Activated CD4-positive, CD25-positive, alpha-beta regulatory T cell (primary cell): ENCODE results near the gene ADGRL4.
"Not testable (repeated sequence)": the region's sequence is repeated elsewhere in the genome, so short reads cannot be mapped to it uniquely, and the experiment has no call there.

Source experiments
- DNase-seq, 4 experiments: peaks; one replicate each; lab custom pipeline; 2025; lab: John Stamatoyannopoulos, UW

The ADGRL4 gene

GRCh38 chr1:79006564-79006963, at the start of gene ADGRL4:
ADGRL4 (minus strand) TSS chr1:79006730; CDS start chr1:79006654, 76 bp downstream.
- DNase-seq: no peak

- no peak for DNase-seq
Measured at GRCh38 chr1:79055856-79056255, 49.3 kb upstream of the ADGRL4 start.

- DNase-seq: no peak
Measured at GRCh38 chr1:79052829-79053449, 46.4 kb upstream of the ADGRL4 start.

- no peak for DNase-seq
Measured at GRCh38 chr1:79044974-79045650, 38.6 kb upstream of the ADGRL4 start.

GRCh38 chr1:79043506-79043905, 37.0 kb upstream of the ADGRL4 start:
- no peak for DNase-seq

GRCh38 chr1:79042539-79042938, 36.0 kb upstream of the ADGRL4 start:
- DNase-seq: no peak

- no peak for DNase-seq
Measured at GRCh38 chr1:79042117-79042516, 35.6 kb upstream of the ADGRL4 start.

- no peak for DNase-seq
Measured at GRCh38 chr1:79041666-79042065, 35.1 kb upstream of the ADGRL4 start.

- no peak for DNase-seq
Measured at GRCh38 chr1:79040424-79041082, 34.0 kb upstream of the ADGRL4 start.

GRCh38 chr1:79037085-79037484, 30.6 kb upstream of the ADGRL4 start:
- DNase-seq: no peak

GRCh38 chr1:79012500-79012899, 6.0 kb upstream of the ADGRL4 start:
- no peak for DNase-seq

GRCh38 chr1:79010589-79010988, 4.1 kb upstream of the ADGRL4 start:
- no peak for DNase-seq

GRCh38 chr1:79005945-79006344, 585 bp downstream of the ADGRL4 start:
- no peak for DNase-seq

GRCh38 chr1:79004916-79005315, 1.6 kb downstream of the ADGRL4 start:
- no peak for DNase-seq

- no peak for DNase-seq
Measured at GRCh38 chr1:78996791-78997190, 9.7 kb downstream of the ADGRL4 start.

- no peak for DNase-seq
Measured at GRCh38 chr1:78987042-78987441, 19.5 kb downstream of the ADGRL4 start.

GRCh38 chr1:78980511-78980910, 26.0 kb downstream of the ADGRL4 start:
- no peak for DNase-seq

GRCh38 chr1:78972723-78973122, 33.8 kb downstream of the ADGRL4 start:
- no peak for DNase-seq

- DNase-seq: not testable (repeated sequence)
Measured at GRCh38 chr1:78967091-78967490, 39.4 kb downstream of the ADGRL4 start.

GRCh38 chr1:78958711-78959110, 47.8 kb downstream of the ADGRL4 start:
- no peak for DNase-seq

GRCh38 chr1:78950826-78951225, 55.7 kb downstream of the ADGRL4 start:
- DNase-seq: no peak

GRCh38 chr1:78949227-78949626, 57.3 kb downstream of the ADGRL4 start:
- no peak for DNase-seq

GRCh38 chr1:78919150-78919549, 87.4 kb downstream of the ADGRL4 start:
- no peak for DNase-seq
